WTC11 (cell line): Measurements from ENCODE around the gene ZNF142. TPM values are rescaled to one million over a fixed set of nuclear protein-coding genes. Genes with fewer than 3 reads are reported as not detected.

ENCODE experiments used
- ATAC-seq: fragments of 200-7000 bp; cut with Tn5 transposase; 2 replicates; pipeline ENCODE4 v1.10.0; 2021; ENCODE audit warnings: mild to moderate bottlenecking, moderate library complexity
- CTCF ChIA-PET: fragments of 300-600 bp; sonication (Branson Sonifier 250); formaldehyde crosslinking; loops from one replicate; lab custom pipeline; 2021; ENCODE audit warnings: antibody characterized with exemption; lab: Charles Lee
- POLR2A ChIA-PET: fragments of 350-600 bp; sonication (Branson Sonifier 250); formaldehyde crosslinking; loops from one replicate; lab custom pipeline; 2021; ENCODE audit warnings: antibody characterized with exemption; lab: Charles Lee
- DNase-seq: peaks from one replicate; pipeline ENCODE4 v3.0.0; 2021; ENCODE audit warnings: low spot score
- H3K27ac Mint-ChIP-seq: 2 replicates; pipeline ENCODE4 v1.8.0; 2021; ENCODE audit warnings: mixed read lengths
- H3K27me3 Mint-ChIP-seq: 2 replicates; pipeline ENCODE4 v1.8.0; 2021; ENCODE audit warnings: low read depth, mild to moderate bottlenecking, moderate library complexity, mixed read lengths
- H3K36me3 Mint-ChIP-seq: 2 replicates; pipeline ENCODE4 v1.8.0; 2021; ENCODE audit warnings: mixed read lengths
- H3K4me1 Mint-ChIP-seq: 2 replicates; pipeline ENCODE4 v1.8.0; 2022; ENCODE audit warnings: mixed read lengths
- H3K4me3 Mint-ChIP-seq: 2 replicates; pipeline ENCODE4 v1.8.0; 2021; ENCODE audit warnings: mild to moderate bottlenecking, moderate library complexity, mixed read lengths
- H3K9me3 Mint-ChIP-seq: 2 replicates; pipeline ENCODE4 v1.8.0; 2021; ENCODE audit warnings: mixed read lengths
- AR ChIP-seq: fragments of 250-450 bp; sonication (Bioruptor Pico); IDR thresholded peaks from 2 replicates; pipeline ENCODE4 v1.9.0; 2021; ENCODE audit warnings: mild to moderate bottlenecking
- ATF2 ChIP-seq: sonication (generic); formaldehyde crosslinking; IDR thresholded peaks from 2 replicates; pipeline ENCODE4 v1.8.1; 2022; ENCODE audit warnings: low read depth, missing genetic modification reagents, borderline replicate concordance
- CBFB ChIP-seq: sonication (generic); formaldehyde crosslinking; IDR thresholded peaks from 2 replicates; pipeline ENCODE4 v1.8.1; 2022; ENCODE audit warnings: mild to moderate bottlenecking, low read depth, missing genetic modification reagents
- CTCF ChIP-seq: fragments of 200-600 bp; IDR thresholded peaks from 2 replicates; pipeline ENCODE4 v1.8.0; 2022; ENCODE audit warnings: antibody characterized with exemption
- EMX1 ChIP-seq: fragments of 250-450 bp; sonication (Bioruptor Pico); IDR thresholded peaks from 2 replicates; pipeline ENCODE4 v1.8.0; 2021; ENCODE audit warnings: mild to moderate bottlenecking
- IRF1 ChIP-seq: sonication (generic); formaldehyde crosslinking; IDR thresholded peaks from 2 replicates; pipeline ENCODE4 v1.8.0; 2023; ENCODE audit warnings: missing genetic modification reagents
- JUN ChIP-seq: sonication (generic); formaldehyde crosslinking; IDR thresholded peaks from 2 replicates; pipeline ENCODE4 v1.8.0; 2023; ENCODE audit warnings: mild to moderate bottlenecking, missing genetic modification reagents
- MLX ChIP-seq: sonication (generic); formaldehyde crosslinking; IDR thresholded peaks from 2 replicates; pipeline ENCODE4 v1.8.1; 2023; ENCODE audit warnings: mild to moderate bottlenecking, missing genetic modification reagents, moderate library complexity
- NFE2L1 ChIP-seq: sonication (generic); formaldehyde crosslinking; IDR thresholded peaks from 2 replicates; pipeline ENCODE4 v1.8.1; 2023; ENCODE audit warnings: missing genetic modification reagents
- NFYB ChIP-seq: sonication (generic); formaldehyde crosslinking; conservative IDR thresholded peaks from 2 replicates; pipeline ENCODE4 v1.8.0; 2022; ENCODE audit warnings: low read depth, missing genetic modification reagents
- PRDM15 ChIP-seq: sonication (generic); formaldehyde crosslinking; IDR thresholded peaks from 2 replicates; pipeline ENCODE4 v1.8.0; 2022; ENCODE audit warnings: missing genetic modification reagents
- TEAD4 ChIP-seq: sonication (generic); formaldehyde crosslinking; IDR thresholded peaks from 2 replicates; pipeline ENCODE4 v1.8.0; 2022; ENCODE audit warnings: mild to moderate bottlenecking, missing genetic modification reagents
- TP53 ChIP-seq: sonication (generic); formaldehyde crosslinking; IDR thresholded peaks from 2 replicates; pipeline ENCODE4 v1.8.1; 2023; ENCODE audit warnings: mild to moderate bottlenecking, missing genetic modification reagents
- ZNF532 ChIP-seq: fragments of 250-450 bp; sonication (Bioruptor Pico); IDR thresholded peaks from 2 replicates; pipeline ENCODE4 v1.9.0; 2021; ENCODE audit warnings: mild to moderate bottlenecking, borderline replicate concordance
- total RNA-seq: library from RNA; stranded (reverse); gene quantifications from 3 replicates; pipeline ENCODE4 v1.2.3, GENCODE V29; 2021

The ZNF142 gene
- total RNA-seq, 1 experiment from 2014 or later: 33.5 TPM

- no peaks in the 10 kb centered on the region for H3K9me3 Mint-ChIP-seq
- POLR2A ChIA-PET: no interaction called here
- DNase-seq (no peak), ATAC-seq (no peak)
- H3K4me3 Mint-ChIP-seq: no peak overlapping the region
- H3K27ac Mint-ChIP-seq: no peak overlapping the region
- CTCF ChIA-PET: no interaction called here
- TF ChIP-seq CTCF (no peak), AR (CRISPR knock-in tag) (no peak), NFYB (CRISPR knock-in tag) (no peak), ATF2 (CRISPR knock-in tag) (no peak), TEAD4 (CRISPR knock-in tag) (no peak), CBFB (no peak), JUN (CRISPR knock-in tag) (no peak), NFE2L1 (CRISPR knock-in tag) (no peak), MLX (CRISPR knock-in tag) (no peak), TP53 (CRISPR knock-in tag) (no peak), ZNF532 (no peak), IRF1 (CRISPR knock-in tag) (no peak), PRDM15 (CRISPR knock-in tag) (no peak), EMX1 (CRISPR knock-in tag) (no peak)
- H3K36me3 Mint-ChIP-seq: peaks cover 52% of the 10 kb centered on the region
- H3K4me1 Mint-ChIP-seq: peaks cover 9% of the 10 kb centered on the region
- no peaks in the 10 kb centered on the region for H3K27me3 Mint-ChIP-seq
Observed at GRCh38 chr2:218662377-218662776, 3.0 kb upstream of the ZNF142 start.
